Retinal pigment epithelial cell (primary cell): Measurements from ENCODE around the gene RAPGEF4.
"Not testable (repeated sequence)": the region's sequence is repeated elsewhere in the genome, so short reads cannot be mapped to it uniquely, and the experiment has no call there.

ENCODE experiments used
- DNase-seq: peaks from one replicate; pipeline ENCODE4 v3.0.0-alpha.2; 2010; ENCODE audit warnings: low read depth
- H3K4me3 ChIP-seq: 2 replicates; pipeline ENCODE4 v1.5.1; 2011; ENCODE audit warnings: mild to moderate bottlenecking, low read length, control low read depth, moderate library complexity
- CTCF ChIP-seq: conservative IDR thresholded peaks from 2 replicates; pipeline ENCODE4 v1.5.1; 2011; ENCODE audit warnings: low read depth, low read length, control low read depth, inconsistent platforms

Gene RAPGEF4

GRCh38 chr2:173087214-173087581 lies 351.6 kb downstream of the RAPGEF4 start:
- H3K4me3 ChIP-seq, result no peak overlapping the region
- no peak for DNase-seq
- no peak for TF ChIP-seq CTCF

GRCh38 chr2:173087793-173088496 lies 352.3 kb downstream of the RAPGEF4 start:
- no peak overlapping the region for H3K4me3 ChIP-seq
- no peak for DNase-seq
- TF ChIP-seq CTCF, result no peak

GRCh38 chr2:173090276-173090877 lies 354.7 kb downstream of the RAPGEF4 start:
- peak overlapping the region; percentile 3 for H3K4me3 ChIP-seq
- DNase-seq, result no peak
- no peak for TF ChIP-seq CTCF

GRCh38 chr2:173090973-173091660 lies 355.5 kb downstream of the RAPGEF4 start:
- no peak overlapping the region for H3K4me3 ChIP-seq
- DNase-seq, result no peak
- peak; percentile 63 for TF ChIP-seq CTCF

GRCh38 chr2:173091910-173092309 lies 356.3 kb downstream of the RAPGEF4 start:
- no peak for TF ChIP-seq CTCF
- no peak overlapping the region for H3K4me3 ChIP-seq
- no peak for DNase-seq

GRCh38 chr2:173092844-173093402 lies 357.3 kb downstream of the RAPGEF4 start:
- no peak for DNase-seq
- no peak for TF ChIP-seq CTCF
- no peak overlapping the region for H3K4me3 ChIP-seq

- H3K4me3 ChIP-seq, DNase-seq: not testable (repeated sequence)
Observed at GRCh38 chr2:173093617-173094016, 358.0 kb downstream of the RAPGEF4 start.
